GDM1 (cell line): ENCODE measurements around the gene SYTL5.

Experiments used
- DNase-seq: peaks from one replicate; lab custom pipeline; 2025; lab: John Stamatoyannopoulos, UW

Gene SYTL5

GRCh38 chrX:38028300-38028699 lies 21.9 kb downstream of the SYTL5 start:
- DNase-seq: no peak

- DNase-seq: no peak
Measured at GRCh38 chrX:38036466-38036865, 30.1 kb downstream of the SYTL5 start.

GRCh38 chrX:38038501-38038900 lies 32.1 kb downstream of the SYTL5 start:
- no peak for DNase-seq

- DNase-seq: no peak
Measured at GRCh38 chrX:38041237-38041636, 34.9 kb downstream of the SYTL5 start.

- DNase-seq: no peak
Measured at GRCh38 chrX:38044701-38045100, 38.3 kb downstream of the SYTL5 start.

- DNase-seq: no peak
Measured at GRCh38 chrX:38045538-38046096, 39.3 kb downstream of the SYTL5 start.

- no peak for DNase-seq
Measured at GRCh38 chrX:38048886-38049285, 42.5 kb downstream of the SYTL5 start.

GRCh38 chrX:38050806-38051205 lies 44.5 kb downstream of the SYTL5 start:
- DNase-seq: no peak

- no peak for DNase-seq
Measured at GRCh38 chrX:38052096-38052495, 45.7 kb downstream of the SYTL5 start.

- DNase-seq: no peak
Measured at GRCh38 chrX:38055170-38055847, 49.0 kb downstream of the SYTL5 start.

- no peak for DNase-seq
Measured at GRCh38 chrX:38060331-38060878, 54.1 kb downstream of the SYTL5 start.

- DNase-seq: no peak
Measured at GRCh38 chrX:38061335-38061734, 55.0 kb downstream of the SYTL5 start.

- DNase-seq: no peak
Measured at GRCh38 chrX:38066934-38067333, 60.6 kb downstream of the SYTL5 start.

- no peak for DNase-seq
Measured at GRCh38 chrX:38069273-38069672, 62.9 kb downstream of the SYTL5 start.

GRCh38 chrX:38069991-38070390 lies 63.6 kb downstream of the SYTL5 start:
- DNase-seq: no peak

GRCh38 chrX:38079463-38079862 lies 73.1 kb downstream of the SYTL5 start:
- DNase-seq: no peak

GRCh38 chrX:38080808-38081207 lies 74.5 kb downstream of the SYTL5 start:
- DNase-seq: no peak

GRCh38 chrX:38081909-38082308 lies 75.6 kb downstream of the SYTL5 start:
- DNase-seq: no peak

GRCh38 chrX:38082309-38082708 lies 76.0 kb downstream of the SYTL5 start:
- DNase-seq: no peak

- DNase-seq: no peak
Measured at GRCh38 chrX:38085813-38086212, 79.5 kb downstream of the SYTL5 start.

- DNase-seq: no peak
Measured at GRCh38 chrX:38086451-38087215, 80.3 kb downstream of the SYTL5 start.

- no peak for DNase-seq
Measured at GRCh38 chrX:38087594-38087993, 81.2 kb downstream of the SYTL5 start.
